HS-5 (cell line): ENCODE data around the gene SENP7.
"Not testable (repeated sequence)": the region's sequence is repeated elsewhere in the genome, so short reads cannot be mapped to it uniquely, and the experiment has no call there.

Experiments
- DNase-seq: peaks from one replicate; pipeline ENCODE4 v3.0.0-alpha.2; 2012; ENCODE audit warnings: low read depth

Gene SENP7

GRCh38 chr3:101329016-101329673, 183.9 kb downstream of the SENP7 start:
- no peak for DNase-seq

- DNase-seq: no peak
Observed at GRCh38 chr3:101325393-101326134, 187.4 kb downstream of the SENP7 start.

- no peak for DNase-seq
Observed at GRCh38 chr3:101320475-101320874, 192.5 kb downstream of the SENP7 start, which contains the start of gene IMPG2. Gene IMPG2, minus strand, starts transcription at chr3:101320575. Its CDS starts 203 bp downstream, at chr3:101320372.

GRCh38 chr3:101319531-101319930, 193.5 kb downstream of the SENP7 start:
- no peak for DNase-seq

GRCh38 chr3:101312545-101312944, 200.5 kb downstream of the SENP7 start:
- no peak for DNase-seq

- no peak for DNase-seq
Observed at GRCh38 chr3:101311676-101312075, 201.3 kb downstream of the SENP7 start.

- DNase-seq: no peak
Observed at GRCh38 chr3:101310978-101311375, 202.0 kb downstream of the SENP7 start.

- DNase-seq: not testable (repeated sequence)
Observed at GRCh38 chr3:101308147-101308772, 204.8 kb downstream of the SENP7 start.

GRCh38 chr3:101303836-101304235, 209.2 kb downstream of the SENP7 start:
- no peak for DNase-seq

GRCh38 chr3:101303089-101303731, 209.8 kb downstream of the SENP7 start:
- DNase-seq: no peak

GRCh38 chr3:101300073-101300472, 212.9 kb downstream of the SENP7 start:
- DNase-seq: no peak

- DNase-seq: no peak
Observed at GRCh38 chr3:101292027-101292426, 221.0 kb downstream of the SENP7 start.

GRCh38 chr3:101288294-101288693, 224.7 kb downstream of the SENP7 start:
- no peak for DNase-seq

GRCh38 chr3:101284757-101285156, 228.3 kb downstream of the SENP7 start:
- DNase-seq: no peak

- no peak for DNase-seq
Observed at GRCh38 chr3:101281521-101282030, 231.4 kb downstream of the SENP7 start.

- no peak for DNase-seq
Observed at GRCh38 chr3:101279765-101280385, 233.1 kb downstream of the SENP7 start.

GRCh38 chr3:101279162-101279561, 233.8 kb downstream of the SENP7 start:
- no peak for DNase-seq

- no peak for DNase-seq
Observed at GRCh38 chr3:101278727-101279126, 234.3 kb downstream of the SENP7 start.
